ENCODE results near the gene CD5L. TPM values are rescaled to one million over a fixed set of nuclear protein-coding genes. Genes with fewer than 3 reads are reported as not detected.

Gene CD5L
- total and polyA plus RNA-seq, 4 donors = 7.9 to 124 (median 35.4) TPM

- TF ChIP-seq RXRA (IDR thresholded peaks at IDR 0.05) (no peak), NR2F2 (IDR thresholded peaks at IDR 0.05) (no peak), MAX (IDR thresholded peaks at IDR 0.05) (no peak), GABPA (IDR thresholded peaks at IDR 0.05 in 1 of 2, conservative IDR thresholded peaks at IDR 0.05 in 1 of 2) (no peak), ZBTB33 (IDR thresholded peaks at IDR 0.05) (no peak), SP1 (IDR thresholded peaks at IDR 0.05) (no peak), TAF1 (conservative IDR thresholded peaks at IDR 0.05) (no peak), YY1 (IDR thresholded peaks at IDR 0.05) (no peak), HNF4G (IDR thresholded peaks at IDR 0.05) (no peak), HNF4A (conservative IDR thresholded peaks at IDR 0.05) (no peak), EGR1 (IDR thresholded peaks at IDR 0.05; ENCODE audit: low read depth in 2 of 2) (no peak), RAD21 (IDR thresholded peaks at IDR 0.05) (no peak), JUND (IDR thresholded peaks at IDR 0.05) (no peak), FOXA2 (IDR thresholded peaks at IDR 0.05) (no peak), FOXA1 (IDR thresholded peaks at IDR 0.05) (no peak)
- TF ChIP-seq, protein P1, sequence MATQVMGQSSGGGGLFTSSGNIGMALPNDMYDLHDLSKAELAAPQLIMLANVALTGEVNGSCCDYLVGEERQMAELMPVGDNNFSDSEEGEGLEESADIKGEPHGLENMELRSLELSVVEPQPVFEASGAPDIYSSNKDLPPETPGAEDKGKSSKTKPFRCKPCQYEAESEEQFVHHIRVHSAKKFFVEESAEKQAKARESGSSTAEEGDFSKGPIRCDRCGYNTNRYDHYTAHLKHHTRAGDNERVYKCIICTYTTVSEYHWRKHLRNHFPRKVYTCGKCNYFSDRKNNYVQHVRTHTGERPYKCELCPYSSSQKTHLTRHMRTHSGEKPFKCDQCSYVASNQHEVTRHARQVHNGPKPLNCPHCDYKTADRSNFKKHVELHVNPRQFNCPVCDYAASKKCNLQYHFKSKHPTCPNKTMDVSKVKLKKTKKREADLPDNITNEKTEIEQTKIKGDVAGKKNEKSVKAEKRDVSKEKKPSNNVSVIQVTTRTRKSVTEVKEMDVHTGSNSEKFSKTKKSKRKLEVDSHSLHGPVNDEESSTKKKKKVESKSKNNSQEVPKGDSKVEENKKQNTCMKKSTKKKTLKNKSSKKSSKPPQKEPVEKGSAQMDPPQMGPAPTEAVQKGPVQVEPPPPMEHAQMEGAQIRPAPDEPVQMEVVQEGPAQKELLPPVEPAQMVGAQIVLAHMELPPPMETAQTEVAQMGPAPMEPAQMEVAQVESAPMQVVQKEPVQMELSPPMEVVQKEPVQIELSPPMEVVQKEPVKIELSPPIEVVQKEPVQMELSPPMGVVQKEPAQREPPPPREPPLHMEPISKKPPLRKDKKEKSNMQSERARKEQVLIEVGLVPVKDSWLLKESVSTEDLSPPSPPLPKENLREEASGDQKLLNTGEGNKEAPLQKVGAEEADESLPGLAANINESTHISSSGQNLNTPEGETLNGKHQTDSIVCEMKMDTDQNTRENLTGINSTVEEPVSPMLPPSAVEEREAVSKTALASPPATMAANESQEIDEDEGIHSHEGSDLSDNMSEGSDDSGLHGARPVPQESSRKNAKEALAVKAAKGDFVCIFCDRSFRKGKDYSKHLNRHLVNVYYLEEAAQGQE (IDR thresholded peaks at IDR 0.05) = no peak
- TF ChIP-seq, protein P2, sequence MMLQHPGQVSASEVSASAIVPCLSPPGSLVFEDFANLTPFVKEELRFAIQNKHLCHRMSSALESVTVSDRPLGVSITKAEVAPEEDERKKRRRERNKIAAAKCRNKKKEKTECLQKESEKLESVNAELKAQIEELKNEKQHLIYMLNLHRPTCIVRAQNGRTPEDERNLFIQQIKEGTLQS (IDR thresholded peaks at IDR 0.05) = no peak
- TF ChIP-seq, protein P3, sequence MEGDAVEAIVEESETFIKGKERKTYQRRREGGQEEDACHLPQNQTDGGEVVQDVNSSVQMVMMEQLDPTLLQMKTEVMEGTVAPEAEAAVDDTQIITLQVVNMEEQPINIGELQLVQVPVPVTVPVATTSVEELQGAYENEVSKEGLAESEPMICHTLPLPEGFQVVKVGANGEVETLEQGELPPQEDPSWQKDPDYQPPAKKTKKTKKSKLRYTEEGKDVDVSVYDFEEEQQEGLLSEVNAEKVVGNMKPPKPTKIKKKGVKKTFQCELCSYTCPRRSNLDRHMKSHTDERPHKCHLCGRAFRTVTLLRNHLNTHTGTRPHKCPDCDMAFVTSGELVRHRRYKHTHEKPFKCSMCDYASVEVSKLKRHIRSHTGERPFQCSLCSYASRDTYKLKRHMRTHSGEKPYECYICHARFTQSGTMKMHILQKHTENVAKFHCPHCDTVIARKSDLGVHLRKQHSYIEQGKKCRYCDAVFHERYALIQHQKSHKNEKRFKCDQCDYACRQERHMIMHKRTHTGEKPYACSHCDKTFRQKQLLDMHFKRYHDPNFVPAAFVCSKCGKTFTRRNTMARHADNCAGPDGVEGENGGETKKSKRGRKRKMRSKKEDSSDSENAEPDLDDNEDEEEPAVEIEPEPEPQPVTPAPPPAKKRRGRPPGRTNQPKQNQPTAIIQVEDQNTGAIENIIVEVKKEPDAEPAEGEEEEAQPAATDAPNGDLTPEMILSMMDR (IDR thresholded peaks at IDR 0.05; ENCODE audit: low read depth, low read length, missing input control) = no peak
- no peaks in the 10 kb centered on the region for H3K9me3 ChIP-seq (ENCODE audit: control insufficient read depth in 4 of 4, low read length in 3 of 4)
- no peak overlapping the region for H3K4me3 ChIP-seq (ENCODE audit: low read depth in 1 of 3, low read length in 3 of 3)
- no peak overlapping the region for H3K27ac ChIP-seq (ENCODE audit: low read depth in 1 of 2, low read length in 2 of 2)
- no peaks in the 10 kb centered on the region for H3K4me1 ChIP-seq (ENCODE audit: control insufficient read depth in 4 of 4, insufficient read depth in 4 of 4, low read length in 3 of 4)
- H3K27me3 ChIP-seq (ENCODE audit: control insufficient read depth in 4 of 4, insufficient read depth in 4 of 4, low read length in 3 of 4) = no peaks in the 10 kb centered on the region
- DNase-seq (ENCODE audit: low spot score) = no peak
- no peaks in the 10 kb centered on the region for H3K36me3 ChIP-seq (ENCODE audit: control insufficient read depth in 4 of 4, insufficient read depth in 3 of 4, low read depth in 1 of 4, low read length in 3 of 4)
- WGBS = 73% methylated on average over 3 of the region's 3 CpGs
- H3K9ac ChIP-seq (ENCODE audit: low read depth in 1 of 2, low read length in 2 of 2) = no peak overlapping the region
Measured at GRCh38 chr1:157829711-157830110, 11.9 kb downstream of the CD5L start.
